Right lobe of liver (tissue), 6 donors: ENCODE data around the gene AGPS. TPM values are rescaled to one million over a fixed set of nuclear protein-coding genes. Genes with fewer than 3 reads are reported as not detected.

Experiments used
- ATAC-seq, 4 donors: fragments of 200-7000 bp; cut with Tn5 transposase; one replicate each; pipeline ENCODE4 v1.9.1; 2020; ENCODE audit warnings: mild to moderate bottlenecking in 4 of 4, moderate library complexity in 4 of 4
- DNase-seq, 3 donors: peaks; one replicate each; pipeline ENCODE4 v3.0.0-alpha.2; 2020
- H3K27ac ChIP-seq, 3 donors: fragments of 200-600 bp; one replicate each; pipeline ENCODE4 v1.8.0; 2022
- H3K27me3 ChIP-seq, 2 donors: fragments of 200-600 bp; one replicate each; pipeline ENCODE4 v1.8.0; 2022
- H3K36me3 ChIP-seq, 4 donors: fragments of 200-600 bp; sonication (generic) in 1 of 4; one replicate each; pipeline versions ENCODE4 v1.5.1 to v1.8.0; 2017 to 2022; ENCODE audit warnings: control low read depth in 1 of 4
- H3K4me1 ChIP-seq, 4 donors: fragments of 200-600 bp; sonication (generic) in 1 of 4; one replicate each; pipeline versions ENCODE4 v1.5.1 to v1.8.0; 2017 to 2022; ENCODE audit warnings: control low read depth in 1 of 4
- H3K4me3 ChIP-seq, 3 donors: fragments of 200-600 bp; one replicate each; pipeline ENCODE4 v1.8.0; 2022
- H3K9me3 ChIP-seq, 4 donors: fragments of 200-600 bp; sonication (generic) in 1 of 4; one replicate each; pipeline versions ENCODE4 v1.5.1 to v1.8.0; 2017 to 2022; ENCODE audit warnings: control low read depth in 1 of 4
- CTCF ChIP-seq, 4 donors: fragments of 200-600 bp in 3 of 4; fragments of 450-650 bp in 1 of 4; IDR thresholded peaks; one replicate each; pipeline versions ENCODE4 v1.5.1 to v1.8.0; 2016 to 2022; ENCODE audit warnings: antibody characterized with exemption in 4 of 4, mild to moderate bottlenecking in 2 of 4
- POLR2A ChIP-seq: fragments of 450-650 bp; IDR thresholded peaks from one replicate; pipeline ENCODE4 v1.6.1; 2017; ENCODE audit warnings: antibody characterized with exemption, mild to moderate bottlenecking
- WGBS: methylation state at CpG from one replicate; pipeline ENCODE4 v1.1.6; 2018; ENCODE audit warnings: low coverage, low lambda C conversion rate; ENCODE audit not compliant: insufficient coverage; ENCODE audit errors: missing lambda C conversion rate; 5-methylcytosine and 5-hydroxymethylcytosine counted together
- intact Hi-C, 2 donors: fragments of 100-400 bp; cut with DNase I; formaldehyde crosslinking; loops; one replicate each; pipeline versions ENCODE4 v1.11.2 to v1.14.1; 2022
- total RNA-seq, 6 experiments: library from RNA; depleted of rRNA in 2 of 6; stranded (reverse); fragments of >200 nt in 2 of 6; fragmentation: NEBNext Ultra II Directional in 3 of 6; extraction: Animal tissue kit (Norgen Biotek cat#: 25700) in 3 of 6; gene quantifications; one replicate each; pipeline versions ENCODE4 v1.1.0 to v1.2.4, GENCODE V29; 2016 to 2023
- donor health status: DM: no; HTN: yes; CAD: no.
- donor health status: DM: no; HTN: no; CAD: no.
- donor health status: DM: no; HTN: no; CAD: no.
- donor health status: DM: no; HTN: yes; CAD: no.
- donor health status: DM: no; HTN: yes; CAD: no.

AGPS gene
- total RNA-seq, 6 experiments from 2014 or later, result 21.7 to 31.8 (median 26.8) TPM

GRCh38 chr2:177545981-177546585 is 153.5 kb downstream of the AGPS start:
- 91% methylated on average over 4 of the region's 10 CpGs for WGBS

GRCh38 chr2:177547122-177547521 is 154.5 kb downstream of the AGPS start:
- H3K4me1 ChIP-seq, result no peaks in the 10 kb centered on the region
- no peaks in the 10 kb centered on the region for H3K36me3 ChIP-seq
- H3K27me3 ChIP-seq, result no peaks in the 10 kb centered on the region
- H3K27ac ChIP-seq, result no peak overlapping the region
- intact Hi-C loops, result no loop called here
- H3K9me3 ChIP-seq, result no peaks in the 10 kb centered on the region
- no peak for ATAC-seq
- no peak for DNase-seq
- H3K4me3 ChIP-seq, result no peak overlapping the region
- TF ChIP-seq CTCF (IDR thresholded peaks at IDR 0.05) (no peak), POLR2A (no peak)

More at GRCh38 chr2:177545981-177546585, 153.5 kb downstream of the AGPS start:
- Histone ChIP-seq H3K9me3 (no peaks in the 10 kb centered on the region), H3K27me3 (no peaks in the 10 kb centered on the region), H3K36me3 (no peaks in the 10 kb centered on the region), H3K27ac (no peak overlapping the region), H3K4me3 (no peak overlapping the region), H3K4me1 (no peaks in the 10 kb centered on the region)
- ATAC-seq, result no peak
- DNase-seq, result no peak
- TF ChIP-seq POLR2A, result no peak
- no peak for TF ChIP-seq CTCF (IDR thresholded peaks at IDR 0.05)
- intact Hi-C loops, result no loop called here

GRCh38 chr2:177547772-177548171 is 155.2 kb downstream of the AGPS start:
- Histone ChIP-seq H3K27ac (no peak overlapping the region), H3K4me3 (no peak overlapping the region), H3K9me3 (no peaks in the 10 kb centered on the region), H3K4me1 (no peaks in the 10 kb centered on the region), H3K36me3 (no peaks in the 10 kb centered on the region), H3K27me3 (no peaks in the 10 kb centered on the region)
- WGBS, result 100% methylated on average over 1 of the region's 1 CpG
- intact Hi-C loops, result no loop called here
- no peak for TF ChIP-seq CTCF (IDR thresholded peaks at IDR 0.05)
- no peak for TF ChIP-seq POLR2A
- ATAC-seq (no peak), DNase-seq (no peak)

GRCh38 chr2:177548636-177549035 is 156.1 kb downstream of the AGPS start:
- no peak for ATAC-seq

More at GRCh38 chr2:177548636-177549035, 156.1 kb downstream of the AGPS start:
- TF ChIP-seq POLR2A, result no peak
- no peak for TF ChIP-seq CTCF (IDR thresholded peaks at IDR 0.05)
- H3K4me3 ChIP-seq, result no peak overlapping the region
- no peak for DNase-seq
- intact Hi-C loops, result no loop called here
- no peaks in the 10 kb centered on the region for H3K9me3 ChIP-seq
- no peak overlapping the region for H3K27ac ChIP-seq
- no peaks in the 10 kb centered on the region for H3K4me1 ChIP-seq
- H3K27me3 ChIP-seq, result no peaks in the 10 kb centered on the region
- H3K36me3 ChIP-seq, result no peaks in the 10 kb centered on the region
